ENCODE results near the gene TSC22D3.

DNA sequence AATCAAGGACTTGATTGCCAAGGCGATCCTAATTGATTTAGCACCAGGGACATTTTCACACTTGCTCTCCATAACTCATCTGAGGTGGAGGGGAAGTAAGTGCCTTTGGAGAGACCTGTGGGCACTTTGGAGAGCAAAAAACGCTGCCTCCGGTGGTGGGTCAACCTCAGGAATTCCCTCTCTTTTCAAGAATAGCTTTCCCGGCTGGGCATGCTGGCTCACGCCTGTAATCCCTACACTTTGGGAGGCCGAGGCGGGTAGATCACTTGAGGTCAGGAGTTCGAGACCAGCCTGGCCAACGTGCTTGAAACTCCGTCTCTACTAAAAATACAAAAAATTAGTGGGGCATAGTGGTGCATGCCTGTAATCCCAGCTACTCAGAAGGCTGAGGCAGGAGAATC is 98.1 kb downstream of the TSC22D3 start:
- TF ChIP-seq, protein P1, sequence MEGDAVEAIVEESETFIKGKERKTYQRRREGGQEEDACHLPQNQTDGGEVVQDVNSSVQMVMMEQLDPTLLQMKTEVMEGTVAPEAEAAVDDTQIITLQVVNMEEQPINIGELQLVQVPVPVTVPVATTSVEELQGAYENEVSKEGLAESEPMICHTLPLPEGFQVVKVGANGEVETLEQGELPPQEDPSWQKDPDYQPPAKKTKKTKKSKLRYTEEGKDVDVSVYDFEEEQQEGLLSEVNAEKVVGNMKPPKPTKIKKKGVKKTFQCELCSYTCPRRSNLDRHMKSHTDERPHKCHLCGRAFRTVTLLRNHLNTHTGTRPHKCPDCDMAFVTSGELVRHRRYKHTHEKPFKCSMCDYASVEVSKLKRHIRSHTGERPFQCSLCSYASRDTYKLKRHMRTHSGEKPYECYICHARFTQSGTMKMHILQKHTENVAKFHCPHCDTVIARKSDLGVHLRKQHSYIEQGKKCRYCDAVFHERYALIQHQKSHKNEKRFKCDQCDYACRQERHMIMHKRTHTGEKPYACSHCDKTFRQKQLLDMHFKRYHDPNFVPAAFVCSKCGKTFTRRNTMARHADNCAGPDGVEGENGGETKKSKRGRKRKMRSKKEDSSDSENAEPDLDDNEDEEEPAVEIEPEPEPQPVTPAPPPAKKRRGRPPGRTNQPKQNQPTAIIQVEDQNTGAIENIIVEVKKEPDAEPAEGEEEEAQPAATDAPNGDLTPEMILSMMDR (IDR thresholded peaks at IDR 0.05; ENCODE audit: low read depth, low read length) = no peak
- TF ChIP-seq MYC (IDR thresholded peaks at IDR 0.05; ENCODE audit: low read depth, low read length) (no peak), POLR2A (IDR thresholded peaks at IDR 0.05; ENCODE audit: extremely low read depth, insufficient read length) (no peak)
- TF ChIP-seq, protein P2, sequence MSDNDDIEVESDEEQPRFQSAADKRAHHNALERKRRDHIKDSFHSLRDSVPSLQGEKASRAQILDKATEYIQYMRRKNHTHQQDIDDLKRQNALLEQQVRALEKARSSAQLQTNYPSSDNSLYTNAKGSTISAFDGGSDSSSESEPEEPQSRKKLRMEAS (IDR thresholded peaks at IDR 0.05; ENCODE audit: low read depth, low read length) = no peak
